ENCODE data around the gene NELL1.

DNA sequence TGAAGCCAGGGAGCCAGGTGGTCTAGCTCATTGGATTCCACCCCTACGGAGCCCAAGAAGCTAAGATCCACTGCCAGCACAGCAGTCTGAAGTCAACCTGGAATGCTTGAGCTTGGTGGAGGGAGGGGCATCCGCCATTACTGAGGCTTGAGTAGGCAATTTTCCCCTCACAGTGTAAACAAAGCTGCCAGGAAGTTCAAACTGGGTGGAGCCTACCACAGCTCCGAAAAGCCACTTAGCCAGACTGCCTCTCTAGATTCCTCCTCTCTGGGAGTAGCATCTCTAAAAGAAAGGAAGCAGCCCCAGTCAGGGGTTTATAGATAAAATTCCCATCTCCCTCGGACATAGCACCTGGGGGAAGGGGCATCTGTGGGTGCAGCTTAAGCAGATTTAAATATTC, 620.3 kb downstream of the NELL1 start:
- TF ChIP-seq, protein P1, sequence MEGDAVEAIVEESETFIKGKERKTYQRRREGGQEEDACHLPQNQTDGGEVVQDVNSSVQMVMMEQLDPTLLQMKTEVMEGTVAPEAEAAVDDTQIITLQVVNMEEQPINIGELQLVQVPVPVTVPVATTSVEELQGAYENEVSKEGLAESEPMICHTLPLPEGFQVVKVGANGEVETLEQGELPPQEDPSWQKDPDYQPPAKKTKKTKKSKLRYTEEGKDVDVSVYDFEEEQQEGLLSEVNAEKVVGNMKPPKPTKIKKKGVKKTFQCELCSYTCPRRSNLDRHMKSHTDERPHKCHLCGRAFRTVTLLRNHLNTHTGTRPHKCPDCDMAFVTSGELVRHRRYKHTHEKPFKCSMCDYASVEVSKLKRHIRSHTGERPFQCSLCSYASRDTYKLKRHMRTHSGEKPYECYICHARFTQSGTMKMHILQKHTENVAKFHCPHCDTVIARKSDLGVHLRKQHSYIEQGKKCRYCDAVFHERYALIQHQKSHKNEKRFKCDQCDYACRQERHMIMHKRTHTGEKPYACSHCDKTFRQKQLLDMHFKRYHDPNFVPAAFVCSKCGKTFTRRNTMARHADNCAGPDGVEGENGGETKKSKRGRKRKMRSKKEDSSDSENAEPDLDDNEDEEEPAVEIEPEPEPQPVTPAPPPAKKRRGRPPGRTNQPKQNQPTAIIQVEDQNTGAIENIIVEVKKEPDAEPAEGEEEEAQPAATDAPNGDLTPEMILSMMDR (IDR thresholded peaks at IDR 0.05), result no peak
- no peak for TF ChIP-seq POLR2A (IDR thresholded peaks at IDR 0.05)

Data from adrenal gland (tissue), 5 donors.